GM12892 (cell line): ENCODE data around the gene FAM83F.

Source experiments
- POLR2A ChIP-seq: IDR thresholded peaks from 2 replicates; pipeline ENCODE4 v1.6.1; 2011; ENCODE audit warnings: low read depth, low read length, control low read depth
- POLR2AphosphoS5 ChIP-seq: IDR thresholded peaks from 2 replicates; pipeline ENCODE4 v1.6.1; 2011; ENCODE audit warnings: low read depth, low read length, control low read depth

DNA sequence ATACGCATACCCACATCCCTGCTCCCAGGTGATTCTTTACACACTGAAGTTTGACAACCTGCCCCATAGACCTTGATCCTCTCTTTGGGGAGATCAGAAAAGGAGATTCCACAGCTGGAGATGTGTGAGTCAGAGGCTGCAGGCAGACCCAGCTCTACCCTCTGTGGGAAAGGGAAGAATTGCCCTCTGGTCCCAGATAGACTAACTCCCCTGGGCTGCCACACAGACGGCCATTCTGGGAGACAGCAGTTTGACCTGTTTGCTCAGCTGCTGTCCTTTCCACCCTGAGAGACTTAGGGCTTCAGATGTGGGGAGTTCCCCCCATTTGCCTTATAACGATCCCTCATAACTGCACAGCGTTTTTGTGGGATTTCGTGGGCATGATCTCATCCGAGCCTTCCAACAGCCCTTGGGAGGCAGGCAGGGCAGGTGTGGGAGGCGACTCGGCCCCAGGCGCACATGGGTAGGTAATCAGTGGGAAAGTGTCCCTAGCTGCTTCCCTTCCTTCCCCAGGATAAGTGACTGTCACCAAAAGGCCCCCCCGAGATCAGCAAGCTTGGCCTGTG lies 14.1 kb downstream of the FAM83F start:
- no peak for TF ChIP-seq POLR2A
- TF ChIP-seq POLR2AphosphoS5, result no peak
